ENCODE measurements around the gene SPACDR.

Gene SPACDR

DNA sequence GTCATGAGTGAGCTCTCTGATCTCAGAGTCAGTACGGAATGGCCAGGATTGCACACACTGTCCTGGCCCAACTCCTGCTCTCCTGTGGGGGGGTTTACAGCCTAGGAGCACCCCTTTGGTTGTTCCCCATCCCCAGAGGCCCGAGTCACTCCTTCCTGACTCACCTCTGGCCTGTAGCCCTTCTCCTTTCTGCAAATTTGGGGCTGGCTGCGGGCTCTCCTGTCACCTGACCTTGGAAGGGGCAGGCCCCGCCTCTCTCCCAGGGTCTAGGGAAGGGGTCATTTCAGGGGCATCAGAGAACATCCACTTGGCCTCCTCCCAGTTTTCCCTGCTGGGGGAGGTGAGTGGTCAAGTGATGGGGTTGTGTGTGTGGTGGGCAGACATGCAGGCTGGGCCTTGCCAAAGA, 21.4 kb upstream of the SPACDR start:
- DNase-seq (ENCODE audit: low read depth, low spot score), result no peak

DNA sequence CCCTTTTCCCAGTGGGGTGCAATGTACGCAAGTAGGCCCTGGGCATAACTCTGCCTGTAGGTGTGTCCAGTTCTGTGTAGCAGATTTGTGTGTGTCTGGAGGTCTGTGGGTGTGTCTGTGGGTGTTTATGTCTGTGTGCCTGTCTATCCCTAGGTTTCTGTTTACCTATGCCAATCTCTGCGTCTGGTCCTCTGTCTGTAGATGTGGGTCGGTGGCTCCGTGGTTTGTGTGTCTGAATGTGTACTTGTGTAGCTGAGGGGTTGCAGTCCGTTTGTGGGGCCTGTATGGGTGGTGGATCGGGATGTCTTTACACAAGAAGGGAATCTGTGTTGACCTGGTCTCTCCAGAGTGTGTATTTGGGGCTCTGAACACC, 20.6 kb upstream of the SPACDR start:
- no peak for DNase-seq (ENCODE audit: low read depth, low spot score)

DNA sequence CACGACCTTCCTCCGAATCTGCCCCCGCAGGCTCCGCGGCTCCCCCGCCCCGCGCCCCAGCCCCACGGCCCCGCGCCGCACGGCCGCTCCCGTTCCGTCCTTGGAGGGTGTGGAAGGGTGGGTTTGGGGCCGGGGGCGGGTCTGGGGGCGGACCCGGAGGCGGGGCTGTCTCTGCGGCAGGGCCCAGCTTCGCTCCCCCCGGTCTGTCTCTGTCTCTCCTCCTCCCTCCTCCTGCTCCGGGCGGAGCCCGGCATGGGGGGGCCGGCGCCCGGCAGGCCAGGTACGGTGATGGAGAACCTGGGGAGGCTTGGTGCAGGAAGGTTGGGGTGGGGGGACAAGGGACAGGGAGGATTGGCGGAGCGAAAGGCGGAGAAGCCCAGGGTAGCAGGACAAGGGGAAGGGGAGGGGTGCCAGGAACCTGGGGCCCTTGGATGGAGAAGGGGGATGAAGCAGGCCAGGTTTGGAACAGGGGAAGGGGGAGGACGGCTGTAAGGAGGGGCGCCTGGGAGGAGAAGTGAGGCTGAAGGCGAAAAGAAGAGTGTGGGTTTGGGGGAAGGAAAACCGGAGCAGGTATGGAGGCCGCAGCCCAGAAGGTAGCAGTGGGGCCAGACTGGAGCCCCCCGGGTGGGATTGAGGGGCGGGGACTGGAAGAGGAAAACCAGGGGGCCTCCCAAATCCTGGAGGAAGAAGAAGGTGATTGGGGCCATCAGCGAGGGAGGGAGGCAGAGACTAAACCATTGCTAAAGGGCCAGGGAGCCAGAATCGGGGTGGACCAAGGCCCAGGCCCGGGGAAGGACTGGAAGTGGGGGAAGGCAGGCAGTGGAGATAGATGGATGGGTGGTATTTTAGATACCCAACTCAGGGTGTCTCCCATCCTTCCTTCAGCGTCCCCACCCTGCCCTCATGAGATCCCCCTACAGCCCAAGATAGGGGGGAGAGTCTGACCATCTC, 19.9 kb upstream of the SPACDR start, which contains the start of gene NYAP1:
NYAP1 (plus strand) TSS at position 206 of the 951 bp plus-strand sequence. CDS start 1,385 bp downstream, outside the sequence.
- no peak for DNase-seq (ENCODE audit: low read depth, low spot score)

DNA sequence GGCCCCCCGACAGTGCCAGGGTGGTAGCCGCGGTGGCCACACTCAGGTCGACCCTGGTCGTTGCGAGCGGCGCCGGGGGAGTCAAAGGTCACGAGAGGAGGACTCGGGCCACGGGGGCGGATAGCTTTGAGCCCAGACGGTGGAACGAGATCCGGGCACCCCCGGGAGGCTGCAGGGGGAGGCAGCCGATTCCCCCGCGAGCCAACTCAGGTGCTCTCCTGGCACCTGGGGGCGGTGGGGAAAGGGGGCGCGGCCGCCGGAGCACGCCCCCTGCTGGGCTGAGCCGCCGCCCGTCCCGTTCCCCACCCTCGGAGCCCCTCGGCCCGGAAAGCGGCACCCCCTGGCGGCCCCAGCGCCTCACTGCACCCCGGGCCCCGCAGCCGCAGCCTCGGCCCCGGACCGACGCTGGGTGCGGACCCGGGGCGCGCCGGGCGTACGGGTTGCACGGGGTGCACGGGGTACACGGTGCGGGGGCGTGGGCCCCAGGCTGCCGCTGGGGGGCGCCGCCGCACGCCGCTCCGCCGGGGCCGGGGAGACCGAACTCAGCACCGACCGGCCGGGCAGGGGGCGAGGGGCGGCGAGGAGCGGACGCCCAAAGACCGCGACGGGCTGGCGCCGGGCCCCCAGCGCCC, 19.1 kb upstream of the SPACDR start:
- peak; percentile 59 for DNase-seq (ENCODE audit: low read depth, low spot score)

DNA sequence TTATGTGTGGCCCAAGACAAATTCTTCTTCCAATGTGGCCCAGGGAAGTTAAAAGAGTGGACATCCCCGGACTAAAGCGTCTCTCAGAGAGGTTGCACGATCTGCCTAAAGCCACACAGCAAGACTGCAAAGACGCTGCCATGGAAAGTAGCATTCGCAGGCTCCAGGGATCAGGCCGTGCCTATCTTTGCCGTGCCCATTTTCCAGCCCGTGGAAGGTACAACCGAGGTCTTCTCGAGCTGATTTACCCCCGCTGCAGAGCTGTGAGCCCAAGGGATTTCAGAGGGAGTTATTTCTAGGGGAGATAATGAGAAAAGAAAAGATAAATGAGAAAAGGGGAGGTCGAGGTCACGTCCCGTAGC, 18.6 kb upstream of the SPACDR start:
- DNase-seq (ENCODE audit: low read depth, low spot score), result no peak

DNA sequence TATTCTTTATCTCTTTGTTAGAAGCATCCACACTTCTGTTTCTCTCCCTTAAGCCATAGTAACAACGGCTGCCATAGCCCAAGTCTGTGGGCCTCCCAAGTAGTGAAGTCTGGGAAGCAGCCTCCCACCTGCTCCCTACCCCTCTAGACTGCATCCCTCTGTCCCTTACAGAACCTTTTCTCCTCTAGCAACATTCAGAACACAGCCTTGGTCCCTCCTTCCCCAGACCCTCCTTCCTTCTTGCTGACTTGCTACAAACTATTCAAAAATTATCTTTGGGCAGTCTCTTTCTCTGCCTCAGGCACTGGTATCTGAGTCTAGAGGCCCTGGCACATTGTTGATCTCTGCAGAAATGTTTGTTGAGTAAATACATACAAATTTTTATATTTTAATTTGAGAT, 17.4 kb upstream of the SPACDR start:
- no peak for DNase-seq (ENCODE audit: low read depth, low spot score)

DNA sequence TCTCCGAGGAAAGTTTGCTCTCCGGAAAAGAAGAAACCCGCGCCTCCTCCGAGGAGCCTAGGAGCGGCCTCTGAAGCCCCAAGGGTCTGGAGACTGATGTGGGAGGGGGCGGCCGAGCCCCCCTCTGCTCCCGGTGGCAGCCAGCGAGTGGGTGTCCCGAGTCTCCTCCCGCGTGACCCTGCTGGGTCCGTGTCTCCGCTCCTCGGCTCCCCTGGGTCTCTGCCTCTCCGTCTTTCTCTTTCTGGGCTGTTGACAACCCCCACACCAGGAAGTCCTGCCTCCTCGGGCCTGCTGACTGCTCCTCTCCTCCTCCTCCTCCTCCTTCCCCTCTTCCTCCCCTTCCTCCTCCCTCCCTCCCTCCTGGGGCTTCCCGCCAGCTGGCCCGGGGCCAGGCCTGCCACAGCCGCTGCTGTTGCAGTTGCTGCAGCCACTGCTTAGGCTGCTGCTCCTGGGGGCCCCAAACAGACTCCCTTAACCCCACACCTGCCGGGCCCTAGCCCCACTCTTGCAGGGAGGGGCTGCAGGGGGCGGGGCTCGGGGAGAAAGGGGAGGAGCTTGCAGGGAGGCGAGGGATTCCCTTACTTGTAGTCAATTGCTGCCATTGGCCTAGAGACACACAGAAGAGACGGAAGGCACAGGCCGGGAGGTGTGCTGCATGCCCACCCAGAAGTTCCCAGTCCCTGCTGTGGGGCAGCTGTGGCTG, 15.0 kb upstream of the SPACDR start, which contains the start of gene TSC22D4:
TSC22D4 (minus strand) TSS at position 257 of the 703 bp plus-strand sequence. CDS start 1,176 bp downstream, outside the sequence.
- DNase-seq (ENCODE audit: low read depth, low spot score), result peak; percentile 74

DNA sequence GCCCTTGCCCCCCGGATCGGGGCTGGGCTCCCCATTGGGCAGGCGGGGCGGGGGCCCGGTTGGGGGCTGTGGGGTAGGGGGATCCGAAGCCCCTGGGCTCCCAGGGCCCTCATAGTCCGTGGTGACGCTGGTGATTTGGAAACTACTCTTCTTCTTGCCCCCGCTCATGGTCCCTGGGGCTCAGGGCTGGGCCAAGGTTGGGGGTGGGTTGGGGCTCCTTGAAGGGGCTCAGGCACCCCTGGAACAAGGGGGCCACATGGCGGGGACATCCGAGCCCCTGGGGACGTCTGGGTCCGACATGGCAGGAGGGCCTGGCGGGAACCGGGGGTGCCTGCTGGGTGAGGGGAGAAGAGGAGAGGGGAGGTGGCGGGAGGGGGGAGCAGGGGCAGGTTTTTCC, 13.8 kb upstream of the SPACDR start:
- DNase-seq (ENCODE audit: low read depth, low spot score), result no peak

DNA sequence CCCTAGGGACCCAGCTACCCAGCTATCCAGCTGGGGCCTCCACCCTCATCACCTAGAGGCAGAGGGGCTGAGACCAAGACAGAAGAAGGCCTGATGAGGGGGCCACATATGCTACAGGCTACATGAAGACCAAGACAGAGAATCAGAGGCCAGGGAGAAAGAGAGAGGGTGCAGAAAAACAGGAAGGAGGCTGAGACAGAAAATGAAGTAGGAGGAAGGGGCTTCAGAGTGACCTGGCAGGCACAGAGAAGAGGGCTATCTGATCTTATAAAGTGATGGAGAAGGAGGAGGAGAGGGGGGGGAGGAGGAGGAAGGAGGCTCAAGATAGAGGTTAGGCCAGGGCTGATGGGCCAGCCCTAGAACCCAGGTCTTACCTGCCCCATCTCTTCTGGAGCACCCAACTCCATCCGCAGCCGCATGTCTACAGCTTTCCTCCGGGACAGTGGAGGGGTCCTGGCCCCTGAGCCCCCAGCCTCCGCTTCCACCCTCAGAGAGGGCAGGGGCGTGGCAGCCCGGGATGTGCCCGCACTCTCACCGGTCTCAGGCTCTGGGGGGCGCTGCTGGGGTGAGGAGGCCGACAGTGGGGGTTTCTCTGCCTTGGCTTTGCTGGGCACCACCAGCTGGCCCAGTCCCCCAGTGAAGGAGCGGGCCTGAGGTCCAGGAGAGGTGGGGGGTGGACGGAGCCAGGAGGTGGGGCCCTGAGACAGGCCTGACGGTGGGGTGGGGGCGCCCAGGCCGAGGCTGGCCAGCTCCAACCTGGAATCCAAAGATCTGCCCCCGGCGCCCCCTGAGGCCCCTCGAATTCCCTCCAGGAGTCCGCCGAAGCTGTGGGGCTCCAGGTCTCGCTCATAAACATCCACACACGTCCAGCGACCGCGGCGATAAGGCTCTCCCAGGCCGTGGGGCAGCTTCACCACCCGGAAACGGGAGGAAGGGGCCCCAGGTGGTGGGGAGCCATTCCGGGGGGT, 13.1 kb upstream of the SPACDR start:
- no peak for DNase-seq (ENCODE audit: low read depth, low spot score)

DNA sequence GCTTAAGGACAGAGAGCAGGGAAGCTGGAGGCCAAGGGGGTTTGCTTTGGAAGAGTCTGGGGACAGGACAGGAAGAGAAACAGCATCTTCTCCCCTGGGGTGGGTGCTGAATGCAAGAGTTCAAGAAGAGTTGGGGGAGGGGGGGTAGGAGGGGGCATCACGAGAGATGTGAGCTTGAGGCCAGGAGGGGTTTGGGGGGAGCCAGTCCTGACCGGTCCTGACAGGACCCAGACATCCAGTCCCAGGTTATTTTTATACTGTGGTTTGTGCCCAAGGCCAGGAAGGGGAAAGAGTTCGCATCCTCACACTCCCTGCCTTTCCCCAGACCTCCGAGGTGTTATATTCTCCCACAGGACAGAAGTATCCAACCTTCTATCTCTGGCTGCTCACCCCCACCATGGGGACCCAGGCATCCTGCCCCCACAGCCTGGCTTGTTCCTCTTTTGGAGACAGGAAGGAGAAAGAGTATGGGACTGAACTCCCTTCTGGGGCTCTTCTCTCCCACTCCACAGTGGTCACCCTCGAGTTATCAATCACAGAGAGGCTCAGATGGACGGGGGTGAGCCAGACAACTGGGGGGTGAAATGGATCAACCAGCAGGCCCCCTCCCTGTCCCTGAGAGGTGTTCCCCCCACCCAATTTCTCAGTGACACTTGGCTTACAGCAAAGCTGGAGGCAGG, 12.2 kb upstream of the SPACDR start:
- no peak for DNase-seq (ENCODE audit: low read depth, low spot score)

DNA sequence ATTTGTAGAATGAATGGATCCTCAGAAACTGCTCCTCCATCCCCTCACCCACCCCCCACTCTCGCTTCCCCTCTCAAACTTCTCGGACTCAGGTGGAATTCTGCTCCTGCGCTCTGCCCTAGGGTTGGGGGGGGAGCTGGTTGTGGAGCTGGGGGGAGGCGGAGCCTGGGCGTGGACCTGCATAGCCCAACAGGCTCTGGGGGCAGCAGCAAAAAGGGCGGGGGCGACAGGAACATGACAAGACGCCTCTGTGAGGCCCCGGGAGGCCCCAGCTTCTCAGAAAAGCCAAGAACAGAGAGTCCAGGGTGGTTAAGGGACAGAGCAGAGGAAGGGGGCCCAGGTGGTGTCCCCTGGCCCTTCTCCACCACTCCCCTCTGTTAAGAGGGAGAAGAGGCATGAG, 11.5 kb upstream of the SPACDR start:
- DNase-seq (ENCODE audit: low read depth, low spot score), result no peak

DNA sequence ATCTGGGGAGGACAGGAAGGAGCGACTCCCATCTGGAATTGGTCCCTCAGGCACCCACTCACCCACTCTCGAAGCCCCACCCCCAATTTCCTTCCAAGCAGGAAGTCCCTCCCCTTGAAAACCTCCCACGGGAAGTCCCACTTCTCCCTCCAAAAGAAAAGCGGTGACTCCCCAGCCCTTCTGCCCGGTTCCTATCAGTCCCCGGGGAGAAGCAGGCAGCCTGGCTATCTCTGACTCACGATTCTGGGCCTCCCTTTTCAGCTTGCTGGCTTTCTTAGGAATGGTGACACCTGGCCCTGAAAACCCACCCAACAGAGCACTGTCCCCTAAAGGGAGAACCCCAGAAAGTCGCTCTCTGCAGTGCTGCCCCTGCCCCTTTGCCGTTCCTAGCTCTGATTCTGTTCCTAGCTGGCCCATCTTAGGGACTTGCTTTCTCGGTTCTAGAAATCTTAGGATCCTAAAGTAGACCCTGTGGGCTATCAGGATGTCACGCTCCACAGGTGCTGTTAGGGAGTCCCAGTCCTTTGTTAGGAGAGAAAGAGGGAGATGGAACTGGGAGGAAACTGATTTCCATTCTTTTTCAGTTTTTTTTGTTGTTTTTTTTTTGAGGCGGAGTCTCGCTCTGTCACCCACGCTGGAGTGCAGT, 8.9 kb upstream of the SPACDR start:
- no peak for DNase-seq (ENCODE audit: low read depth, low spot score)

DNA sequence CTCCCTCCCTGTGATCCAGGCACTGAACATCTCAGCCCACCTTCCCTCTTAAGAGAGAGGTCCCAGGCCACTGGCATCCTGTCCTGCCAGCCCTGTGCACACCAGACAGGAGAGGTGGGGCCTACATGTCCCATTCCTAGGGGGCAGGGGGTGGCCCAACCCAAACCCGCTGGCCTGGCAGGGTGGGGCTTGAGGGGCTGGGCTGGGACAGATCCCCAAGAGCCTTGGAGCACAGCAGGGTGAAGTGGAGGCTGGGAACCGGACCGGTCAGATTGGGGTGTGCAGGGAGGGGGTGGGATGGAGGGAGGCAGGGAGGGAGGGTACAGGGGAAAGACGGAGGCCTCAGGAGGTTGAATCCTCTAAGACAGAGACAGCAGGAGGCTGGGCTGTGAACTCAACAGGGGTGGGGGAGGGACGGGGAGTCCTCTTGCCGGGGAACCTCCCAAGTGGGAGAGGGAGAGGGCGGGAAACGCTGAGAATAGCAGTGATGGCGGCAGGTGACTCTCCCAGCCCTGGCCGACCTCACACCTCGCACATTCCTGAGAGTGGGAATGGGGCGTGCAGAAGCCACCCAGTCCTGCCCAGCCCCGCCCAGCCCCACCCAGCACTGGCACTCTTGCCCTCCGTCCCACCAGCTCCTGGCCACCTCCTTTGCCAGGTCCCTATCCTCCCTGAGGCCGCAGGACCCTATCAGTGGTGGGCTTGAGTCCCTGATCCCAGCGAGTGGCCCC, 8.2 kb upstream of the SPACDR start:
- no peak for DNase-seq (ENCODE audit: low read depth, low spot score)

DNA sequence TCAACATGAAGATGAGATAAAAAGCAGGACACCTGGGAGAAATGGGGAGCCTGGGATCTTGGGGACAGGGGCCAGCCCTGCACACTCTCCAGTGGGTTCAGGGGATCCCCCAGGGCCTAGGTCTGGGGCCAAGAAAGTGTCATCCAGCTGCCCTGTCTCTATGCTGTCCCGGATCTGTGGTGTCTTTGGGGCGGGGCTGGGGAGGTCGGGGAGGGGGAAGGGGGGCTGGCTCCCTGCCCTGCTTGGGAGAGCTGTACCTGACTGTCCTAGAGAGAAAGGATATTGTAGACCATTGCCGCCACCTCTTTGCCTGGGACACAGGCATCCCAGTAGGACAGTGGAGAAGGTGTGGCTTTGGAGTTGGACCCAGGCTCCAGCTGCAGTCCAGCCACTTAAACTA, 7.0 kb upstream of the SPACDR start:
- DNase-seq (ENCODE audit: low read depth, low spot score), result no peak

DNA sequence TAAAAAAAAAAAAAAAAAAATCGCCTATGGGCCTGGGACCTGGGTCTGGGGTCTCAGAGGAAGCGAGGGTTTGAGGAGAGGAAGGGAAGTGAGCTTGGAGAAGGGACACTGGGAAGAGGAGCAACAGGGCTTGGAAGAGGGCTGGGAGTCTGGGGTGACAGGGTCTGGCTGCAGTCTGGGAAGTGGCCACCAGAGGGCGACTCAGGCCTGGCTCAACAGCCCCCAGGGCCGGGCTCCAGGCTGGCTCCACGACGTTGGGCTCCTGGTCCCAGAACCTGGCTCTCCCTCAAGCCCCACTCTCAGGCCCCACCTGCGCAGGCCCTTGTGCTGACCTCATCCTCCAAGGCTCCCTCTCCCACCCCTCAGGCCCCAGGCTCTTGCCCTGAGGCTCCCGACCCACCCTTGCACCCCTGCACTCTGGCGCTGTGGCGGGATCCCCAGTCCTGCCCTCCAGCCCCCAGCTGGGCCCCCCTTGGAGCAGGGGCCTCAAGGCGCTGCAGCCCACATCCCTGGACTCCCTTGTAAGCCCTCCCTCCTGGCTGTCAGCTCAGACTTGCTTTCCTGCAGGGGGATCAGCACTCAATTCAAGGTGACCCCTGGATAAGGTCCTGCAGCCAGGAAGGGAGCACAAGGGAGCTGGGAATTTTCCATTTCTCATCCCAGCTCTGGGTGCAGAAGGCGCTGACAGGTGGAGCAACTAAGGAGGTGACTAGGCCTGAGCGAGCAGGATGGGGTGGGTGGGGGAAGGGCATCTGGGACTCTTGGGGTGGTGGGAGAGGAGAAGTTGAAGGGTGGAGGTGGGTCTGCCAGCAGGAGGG, 5.4 kb upstream of the SPACDR start:
- DNase-seq (ENCODE audit: low read depth, low spot score), result peak; percentile 63

DNA sequence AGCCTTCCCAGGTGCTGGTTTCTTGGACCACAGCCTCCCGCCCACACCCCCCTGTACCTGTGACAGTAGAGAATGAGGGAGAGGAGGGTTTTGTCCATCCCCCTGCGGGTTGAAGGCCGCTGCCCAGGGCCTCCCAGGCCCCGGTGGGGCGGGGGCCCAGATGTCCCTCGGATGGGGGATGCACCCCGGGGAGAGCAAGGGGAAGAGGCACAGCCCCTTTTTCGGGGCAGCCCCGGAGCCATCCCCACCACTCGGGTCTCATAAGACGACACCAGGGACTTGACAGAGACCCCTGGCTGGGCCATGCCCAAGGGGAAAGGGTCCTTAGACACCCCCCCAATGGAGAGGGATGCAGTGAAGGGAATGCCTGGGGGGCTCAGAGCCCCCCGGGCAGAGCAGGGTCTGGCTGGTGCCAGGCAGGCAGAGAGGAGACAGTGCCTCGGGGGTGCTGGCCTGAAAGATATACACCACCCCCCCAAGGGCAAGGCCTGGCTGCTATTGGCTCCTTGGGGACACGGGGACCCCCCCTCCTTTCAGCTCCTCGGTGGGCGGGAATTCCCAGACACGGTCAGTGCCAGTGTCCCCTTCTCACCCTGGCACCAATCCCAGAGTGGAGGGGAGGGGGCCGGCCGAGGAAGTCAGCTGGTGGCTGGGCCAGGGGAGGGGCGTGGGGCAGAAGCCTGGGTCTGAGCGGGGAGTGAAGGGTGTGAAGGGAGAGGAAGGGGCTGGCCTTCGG, 3.7 kb upstream of the SPACDR start:
- DNase-seq (ENCODE audit: low read depth, low spot score), result no peak

DNA sequence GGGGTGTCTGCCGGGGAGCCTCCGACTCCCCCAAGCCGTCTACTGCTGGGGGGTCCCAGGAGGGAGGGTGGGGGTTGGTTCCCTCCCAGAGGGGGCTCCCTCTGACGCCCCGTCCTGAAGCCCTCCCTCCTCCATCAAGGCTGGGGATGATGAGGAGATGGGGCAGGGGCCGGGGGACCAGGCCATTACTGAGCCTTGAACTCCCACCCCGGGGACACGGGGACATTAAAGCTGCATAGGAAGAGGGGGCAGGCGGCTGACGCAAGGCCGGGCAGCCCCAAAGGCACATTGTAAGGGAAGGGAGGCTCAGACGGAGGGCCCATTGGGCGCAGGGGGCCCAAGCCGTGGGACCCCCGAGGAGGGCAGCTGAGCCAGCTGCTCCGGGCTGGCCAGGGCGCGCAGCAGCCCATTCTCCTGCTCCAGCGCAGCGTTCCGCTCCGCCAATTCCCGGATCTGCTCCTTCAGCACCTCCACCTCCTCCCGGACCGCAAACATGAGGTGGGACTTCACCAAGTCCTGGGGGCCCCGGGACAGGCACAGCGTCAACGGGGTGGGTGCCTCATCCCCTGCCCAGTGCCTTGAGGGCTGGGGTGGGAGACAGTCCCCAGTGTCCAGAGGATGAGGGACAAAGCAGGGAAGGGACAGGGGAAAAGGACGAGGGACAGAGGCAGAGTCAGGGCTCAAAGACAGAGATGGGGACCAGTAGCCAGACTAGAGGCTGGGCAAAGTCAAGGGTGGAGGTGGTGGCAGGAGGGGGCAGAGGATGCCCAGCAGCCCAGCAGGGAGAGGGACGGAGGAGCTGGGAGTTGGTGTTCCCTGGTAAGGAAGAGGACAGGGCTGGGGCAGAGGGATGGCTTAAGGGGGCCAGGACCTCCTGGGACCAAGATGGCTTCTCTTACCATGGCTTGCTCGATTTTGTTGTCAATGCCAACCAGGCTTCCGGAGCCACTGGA, 2.9 kb upstream of the SPACDR start:
- DNase-seq (ENCODE audit: low read depth, low spot score), result no peak
